Measurements from ENCODE around the gene SMURF1. TPM values are rescaled to one million over a fixed set of nuclear protein-coding genes. Genes with fewer than 3 reads are reported as not detected.

SMURF1 gene
- total and polyA plus RNA-seq, 2 experiments from 2014 or later, result 6.8 to 19.1 TPM

DNA sequence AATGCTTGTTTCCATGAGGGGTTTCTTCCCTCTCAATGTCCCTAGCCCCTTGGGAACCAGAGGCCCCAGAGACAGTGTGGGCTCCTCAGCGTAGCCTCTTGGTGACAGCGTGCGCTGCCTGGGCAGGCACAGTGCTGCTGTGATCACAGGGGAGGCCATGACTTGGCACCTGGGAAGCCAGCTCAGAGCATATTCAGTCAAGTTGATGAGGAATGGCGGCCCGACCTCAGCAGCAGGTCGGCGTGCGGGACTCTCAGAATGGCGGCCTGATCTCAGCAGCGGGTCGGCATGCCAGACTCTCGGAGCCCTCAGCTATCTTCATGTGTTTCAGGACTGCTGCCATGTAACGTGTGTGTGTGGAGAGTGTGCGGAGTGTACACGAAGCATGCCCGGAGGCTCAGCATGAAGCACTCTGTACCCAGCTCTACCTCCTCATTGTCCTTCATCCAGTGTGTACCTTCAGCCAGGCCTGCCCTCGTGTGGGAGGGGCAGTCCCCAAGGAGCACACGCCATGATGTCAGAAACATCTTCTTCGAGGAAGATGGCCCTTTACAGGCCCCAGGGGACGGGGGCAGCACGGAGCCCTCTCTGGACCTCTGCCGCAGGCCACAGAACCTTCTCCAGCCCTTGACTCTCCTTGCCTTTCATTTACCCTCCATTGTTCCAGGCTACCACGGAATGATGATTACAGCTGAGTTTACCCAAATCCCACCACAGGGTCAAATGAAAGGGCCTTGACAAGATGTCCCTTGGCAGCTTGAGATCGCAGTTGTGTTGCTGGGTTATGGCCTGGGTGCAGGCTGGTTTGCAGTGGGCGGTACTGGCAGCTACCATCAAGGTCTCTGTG is 130.4 kb downstream of the SMURF1 start:
- WGBS, 2 experiments (ENCODE audit: low coverage in 1 of 2, low lambda C conversion rate in 2 of 2, missing lambda C conversion rate in 2 of 2), result 85 to 88% methylated on average over 25 of the region's 25 CpGs
- no peak overlapping the region for H2AFZ ChIP-seq
- no peak for TF ChIP-seq EZH2 (IDR thresholded peaks at IDR 0.05; ENCODE audit: insufficient read depth, poor library complexity, severe bottlenecking)
- TF ChIP-seq EZH2phosphoT487 (IDR thresholded peaks at IDR 0.05; ENCODE audit: insufficient read depth, low read depth), result no peak
- H3K27me3 ChIP-seq (replicated peaks; ENCODE audit: insufficient read depth), result no peaks in the 10 kb centered on the region
- no peak for DNase-seq
- H4K20me1 ChIP-seq (ENCODE audit: insufficient read depth), result no peaks in the 10 kb centered on the region
- H3K4me2 ChIP-seq (ENCODE audit: unreplicated experiment), result no peak overlapping the region
- H3K9me2 ChIP-seq (ENCODE audit: insufficient read depth), result no peaks in the 10 kb centered on the region
- in situ Hi-C loops (cut with MboI), result no loop called here
- 0 out of 2 replicates have a peak, but pooled peaks cover 3% of the 10 kb centered on the region for H3F3A ChIP-seq (ENCODE audit: insufficient read depth)
- no peaks in the 10 kb centered on the region for H3K9me3 ChIP-seq (ENCODE audit: low read depth)
- H3K9ac ChIP-seq, result no peak overlapping the region
- H3K27ac ChIP-seq, result no peak overlapping the region
- H3K79me2 ChIP-seq (ENCODE audit: insufficient read depth), result peaks cover 16% of the 10 kb centered on the region; the same call in 1 of the 2 replicates
- H3K4me1 ChIP-seq (ENCODE audit: insufficient read depth), result no peaks in the 10 kb centered on the region
- no peak overlapping the region for H3K4me3 ChIP-seq
- peaks cover 24% of the 10 kb centered on the region for H3K36me3 ChIP-seq (ENCODE audit: low read depth)

GRCh38 chr7:99012722-99013121 is 131.2 kb downstream of the SMURF1 start:
- Histone ChIP-seq H3K27ac (no peak overlapping the region), H3K9ac (no peak overlapping the region), H3K27me3 (replicated peaks; ENCODE audit: insufficient read depth) (no peaks in the 10 kb centered on the region), H3K4me2 (ENCODE audit: unreplicated experiment) (no peak overlapping the region), H4K20me1 (ENCODE audit: insufficient read depth) (no peaks in the 10 kb centered on the region), H3K4me1 (ENCODE audit: insufficient read depth) (no peaks in the 10 kb centered on the region), H3K79me2 (ENCODE audit: insufficient read depth) (0 out of 2 replicates have a peak, but pooled peaks cover 10% of the 10 kb centered on the region), H3K9me2 (ENCODE audit: insufficient read depth) (no peaks in the 10 kb centered on the region), H3F3A (ENCODE audit: insufficient read depth) (no peaks in the 10 kb centered on the region), H2AFZ (no peak overlapping the region), H3K36me3 (ENCODE audit: low read depth) (peaks cover 24% of the 10 kb centered on the region), H3K4me3 (no peak overlapping the region), H3K9me3 (ENCODE audit: low read depth) (no peaks in the 10 kb centered on the region)
- no peak for DNase-seq
- in situ Hi-C loops (cut with MboI), result no loop called here
- no peak for TF ChIP-seq EZH2 (IDR thresholded peaks at IDR 0.05; ENCODE audit: insufficient read depth, poor library complexity, severe bottlenecking)
- no peak for TF ChIP-seq EZH2phosphoT487 (IDR thresholded peaks at IDR 0.05; ENCODE audit: insufficient read depth, low read depth)
- WGBS, 2 experiments (ENCODE audit: low coverage in 1 of 2, low lambda C conversion rate in 2 of 2, missing lambda C conversion rate in 2 of 2), result 94 to 96% methylated on average over 13 of the region's 13 CpGs

- H3K36me3 ChIP-seq (ENCODE audit: low read depth), result peaks cover 24% of the 10 kb centered on the region
- WGBS, 2 experiments (ENCODE audit: low coverage in 1 of 2, low lambda C conversion rate in 2 of 2, missing lambda C conversion rate in 2 of 2), result 94 to 96% methylated on average over 36 of the region's 36 CpGs
- in situ Hi-C loops (cut with MboI), result no loop called here
Observed at GRCh38 chr7:99011706-99012404, 132.1 kb downstream of the SMURF1 start.

DNA sequence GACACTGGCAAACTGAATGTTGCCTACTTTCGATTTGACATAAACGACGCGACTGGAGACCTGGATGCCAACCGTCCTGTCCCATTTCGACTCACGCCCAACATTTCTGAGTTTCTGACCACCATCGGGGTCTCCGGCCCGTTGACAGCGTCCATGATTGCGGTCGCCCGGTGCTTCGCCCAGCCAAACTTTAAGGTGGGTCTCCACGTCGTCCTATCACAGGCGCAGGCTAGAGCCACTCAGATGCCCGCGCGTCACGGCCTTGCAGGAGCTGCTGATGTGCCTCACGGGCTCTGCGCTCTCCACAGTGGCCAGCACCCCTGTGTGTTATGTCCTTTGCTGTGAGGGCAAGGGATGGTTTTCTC is 132.6 kb downstream of the SMURF1 start:
- H3K4me1 ChIP-seq (ENCODE audit: insufficient read depth), result no peaks in the 10 kb centered on the region
- H3K27ac ChIP-seq, result no peak overlapping the region
- no peaks in the 10 kb centered on the region for H4K20me1 ChIP-seq (ENCODE audit: insufficient read depth)
- WGBS, 2 experiments (ENCODE audit: low coverage in 1 of 2, low lambda C conversion rate in 2 of 2, missing lambda C conversion rate in 2 of 2), result 98% methylated on average over 23 to 24 of the region's 24 CpGs
- no peak overlapping the region for H2AFZ ChIP-seq
- H3K4me2 ChIP-seq (ENCODE audit: unreplicated experiment), result no peak overlapping the region
- H3K9ac ChIP-seq, result no peak overlapping the region
- H3K36me3 ChIP-seq (ENCODE audit: low read depth), result peaks cover 24% of the 10 kb centered on the region
- no peaks in the 10 kb centered on the region for H3K9me3 ChIP-seq (ENCODE audit: low read depth)
- in situ Hi-C loops (cut with MboI), result no loop called here
- no peaks in the 10 kb centered on the region for H3F3A ChIP-seq (ENCODE audit: insufficient read depth)
- no peak overlapping the region for H3K4me3 ChIP-seq
- no peaks in the 10 kb centered on the region for H3K9me2 ChIP-seq (ENCODE audit: insufficient read depth)
- TF ChIP-seq EZH2phosphoT487 (IDR thresholded peaks at IDR 0.05; ENCODE audit: insufficient read depth, low read depth), result no peak
- TF ChIP-seq EZH2 (IDR thresholded peaks at IDR 0.05; ENCODE audit: insufficient read depth, poor library complexity, severe bottlenecking), result no peak
- 0 out of 2 replicates have a peak, but pooled peaks cover 2% of the 10 kb centered on the region for H3K79me2 ChIP-seq (ENCODE audit: insufficient read depth)
- no peak for DNase-seq
- no peaks in the 10 kb centered on the region for H3K27me3 ChIP-seq (replicated peaks; ENCODE audit: insufficient read depth)

More at GRCh38 chr7:99011706-99012404, 132.1 kb downstream of the SMURF1 start:
- no peak overlapping the region for H3K9ac ChIP-seq
- no peaks in the 10 kb centered on the region for H3K27me3 ChIP-seq (replicated peaks; ENCODE audit: insufficient read depth)
- H3K27ac ChIP-seq, result no peak overlapping the region
- no peak overlapping the region for H3K4me2 ChIP-seq (ENCODE audit: unreplicated experiment)
- DNase-seq, result no peak
- no peaks in the 10 kb centered on the region for H3K4me1 ChIP-seq (ENCODE audit: insufficient read depth)
- H3K4me3 ChIP-seq, result no peak overlapping the region
- no peaks in the 10 kb centered on the region for H3F3A ChIP-seq (ENCODE audit: insufficient read depth)
- H3K79me2 ChIP-seq (ENCODE audit: insufficient read depth), result 0 out of 2 replicates have a peak, but pooled peaks cover 7% of the 10 kb centered on the region
- no peak for TF ChIP-seq EZH2 (IDR thresholded peaks at IDR 0.05; ENCODE audit: insufficient read depth, poor library complexity, severe bottlenecking)
- TF ChIP-seq EZH2phosphoT487 (IDR thresholded peaks at IDR 0.05; ENCODE audit: insufficient read depth, low read depth), result no peak
- H4K20me1 ChIP-seq (ENCODE audit: insufficient read depth), result no peaks in the 10 kb centered on the region
- H3K9me3 ChIP-seq (ENCODE audit: low read depth), result no peaks in the 10 kb centered on the region
- no peak overlapping the region for H2AFZ ChIP-seq
- no peaks in the 10 kb centered on the region for H3K9me2 ChIP-seq (ENCODE audit: insufficient read depth)

Data from GM23248 (cell line).